H9 (cell line): ENCODE data around the gene ANKRD34A. TPM values are rescaled to one million over a fixed set of nuclear protein-coding genes. Genes with fewer than 3 reads are reported as not detected.

Experiments
- DNase-seq: peaks from one replicate; pipeline ENCODE4 v3.0.0-alpha.2; 2017
- H2AFZ ChIP-seq: one replicate; pipeline ENCODE4 v1.6.1; 2013; ENCODE audit warnings: mild to moderate bottlenecking, low read length, control low read depth, moderate library complexity
- H2AK5ac ChIP-seq: 2 replicates; pipeline ENCODE4 v1.6.1; 2013; ENCODE audit warnings: low read length, control low read depth, mixed read lengths; ENCODE audit not compliant: insufficient read length
- H2BK120ac ChIP-seq: one replicate; pipeline ENCODE4 v1.6.1; 2013; ENCODE audit warnings: low read depth, mild to moderate bottlenecking, low read length, control low read depth, inconsistent platforms; ENCODE audit not compliant: poor library complexity, severe bottlenecking
- H2BK12ac ChIP-seq: 2 replicates; pipeline ENCODE4 v1.6.1; 2013; ENCODE audit warnings: low read length, control low read depth, mixed read lengths, low read depth; ENCODE audit not compliant: insufficient read length
- H2BK15ac ChIP-seq: 2 replicates; pipeline ENCODE4 v1.6.1; 2013; ENCODE audit warnings: low read depth, low read length, control low read depth
- H2BK20ac ChIP-seq: one replicate; pipeline ENCODE4 v1.6.1; 2013; ENCODE audit warnings: low read depth, mild to moderate bottlenecking, low read length, control low read depth, inconsistent platforms; ENCODE audit not compliant: poor library complexity, severe bottlenecking
- H2BK5ac ChIP-seq: 2 replicates; pipeline ENCODE4 v1.6.1; 2013; ENCODE audit warnings: low read length, control low read depth, mixed read lengths; ENCODE audit not compliant: insufficient read length
- H3K14ac ChIP-seq: 2 replicates; pipeline ENCODE4 v1.6.1; 2013; ENCODE audit warnings: low read length, control low read depth; ENCODE audit not compliant: insufficient read depth
- H3K18ac ChIP-seq: 2 replicates; pipeline ENCODE4 v1.6.1; 2013; ENCODE audit warnings: low read depth, mild to moderate bottlenecking, mixed read lengths, low read length, control low read depth; ENCODE audit not compliant: insufficient read length
- H3K23ac ChIP-seq: 2 replicates; pipeline ENCODE4 v1.6.1; 2013; ENCODE audit warnings: low read length, control low read depth, mixed read lengths, low read depth; ENCODE audit not compliant: insufficient read length
- H3K23me2 ChIP-seq: 2 replicates; pipeline ENCODE4 v1.6.1; 2013; ENCODE audit warnings: low read depth, mild to moderate bottlenecking, mixed read lengths, low read length, control low read depth; ENCODE audit not compliant: insufficient read length, poor library complexity, severe bottlenecking
- H3K27ac ChIP-seq: 2 replicates; pipeline ENCODE4 v1.5.1; 2013; ENCODE audit warnings: low read length, control low read depth, mixed read lengths, low read depth; ENCODE audit not compliant: insufficient read length
- H3K27me3 ChIP-seq: 2 replicates; pipeline ENCODE4 v1.6.1; 2013; ENCODE audit warnings: low read length, control low read depth, inconsistent platforms; ENCODE audit not compliant: insufficient read depth
- H3K4ac ChIP-seq: 2 replicates; pipeline ENCODE4 v1.6.1; 2013; ENCODE audit warnings: low read depth, mild to moderate bottlenecking, control low read depth, inconsistent platforms, low read length, moderate library complexity
- H3K4me1 ChIP-seq: 2 replicates; pipeline ENCODE4 v1.6.1; 2013; ENCODE audit warnings: low read length, control low read depth, inconsistent platforms; ENCODE audit not compliant: insufficient read depth
- H3K4me2 ChIP-seq: 2 replicates; pipeline ENCODE4 v1.6.1; 2013; ENCODE audit warnings: low read length, control low read depth, mixed read lengths; ENCODE audit not compliant: insufficient read length, insufficient read depth
- H3K56ac ChIP-seq: 2 replicates; pipeline ENCODE4 v1.6.1; 2013; ENCODE audit warnings: low read depth, mild to moderate bottlenecking, mixed read lengths, low read length, control low read depth; ENCODE audit not compliant: insufficient read length
- H3K79me1 ChIP-seq: 2 replicates; pipeline ENCODE4 v1.6.1; 2013; ENCODE audit warnings: low read depth, mild to moderate bottlenecking, moderate library complexity, low read length, control low read depth, inconsistent platforms; ENCODE audit not compliant: insufficient read depth, poor library complexity, severe bottlenecking
- H3K79me2 ChIP-seq: 2 replicates; pipeline ENCODE4 v1.6.1; 2013; ENCODE audit warnings: low read length, control low read depth, inconsistent platforms; ENCODE audit not compliant: insufficient read depth
- H3K9ac ChIP-seq: 2 replicates; pipeline ENCODE4 v1.6.1; 2013; ENCODE audit warnings: low read length, control low read depth, mixed read lengths; ENCODE audit not compliant: insufficient read length; ENCODE audit errors: extremely low read depth
- H3K9me3 ChIP-seq: one replicate; pipeline ENCODE4 v1.6.1; 2013; ENCODE audit warnings: low read depth, low read length, inconsistent platforms; ENCODE audit not compliant: control insufficient read depth
- H3T11ph ChIP-seq: one replicate; pipeline ENCODE4 v1.6.1; 2013; ENCODE audit warnings: mild to moderate bottlenecking, low read length, control low read depth, inconsistent platforms
- H4K20me1 ChIP-seq: one replicate; pipeline ENCODE4 v1.6.1; 2013; ENCODE audit not compliant: control insufficient read depth, insufficient read length, insufficient read depth
- H4K5ac ChIP-seq: 2 replicates; pipeline ENCODE4 v1.6.1; 2013; ENCODE audit warnings: low read depth, mild to moderate bottlenecking, mixed read lengths, low read length, control low read depth; ENCODE audit not compliant: insufficient read length
- H4K8ac ChIP-seq: replicated peaks from 2 replicates; pipeline ENCODE4 v1.6.1; 2013; ENCODE audit warnings: low read length, control low read depth, mixed read lengths, low read depth; ENCODE audit not compliant: insufficient read length
- H4K91ac ChIP-seq: 2 replicates; pipeline ENCODE4 v1.6.1; 2013; ENCODE audit warnings: low read depth, mild to moderate bottlenecking, moderate library complexity, mixed read lengths, low read length, control low read depth; ENCODE audit not compliant: insufficient read length
- H3K27ac Mint-ChIP-seq, 3 experiments: 2 replicates in 2 of 3; 3 replicates in 1 of 3; pipeline ENCODE4 v1.8.0; 2020 to 2021; ENCODE audit warnings: mixed read lengths in 3 of 3, mild to moderate bottlenecking in 1 of 3, moderate library complexity in 1 of 3
- H3K27me3 Mint-ChIP-seq: 2 replicates; pipeline ENCODE4 v1.8.0; 2021; ENCODE audit warnings: low read depth, mild to moderate bottlenecking, moderate library complexity, mixed read lengths
- H3K36me3 Mint-ChIP-seq, 3 experiments: 2 replicates in 2 of 3; 3 replicates in 1 of 3; pipeline ENCODE4 v1.8.0; 2020 to 2021; ENCODE audit warnings: low read depth in 3 of 3, mixed read lengths in 3 of 3; ENCODE audit not compliant: insufficient read depth in 1 of 3
- H3K4me1 Mint-ChIP-seq, 2 experiments: 2 replicates each; pipeline ENCODE4 v1.8.0; 2020; ENCODE audit warnings: mixed read lengths in 2 of 2
- H3K4me3 Mint-ChIP-seq, 2 experiments: 2 replicates in 1 of 2; 3 replicates in 1 of 2; pipeline ENCODE4 v1.8.0; 2020 to 2021; ENCODE audit warnings: mild to moderate bottlenecking in 2 of 2, mixed read lengths in 2 of 2, moderate library complexity in 1 of 2
- H3K9me3 Mint-ChIP-seq, 2 experiments: 2 replicates in 1 of 2; 3 replicates in 1 of 2; pipeline ENCODE4 v1.8.0; 2020; ENCODE audit warnings: mild to moderate bottlenecking in 2 of 2, mixed read lengths in 2 of 2, moderate library complexity in 1 of 2
- CTCF ChIP-seq: fragments of 200-600 bp; sonication (generic); conservative IDR thresholded peaks from 3 replicates; pipeline ENCODE4 v1.8.0; 2021; ENCODE audit warnings: antibody characterized with exemption, mild to moderate bottlenecking
- WGBS: extraction: QIAGEN DNeasy Blood & Tissue Kit; methylation state at CpG from one replicate; pipeline ENCODE4 v1.1.7; 2013; ENCODE audit warnings: missing lambda C conversion rate, low lambda C conversion rate, mixed read lengths; ENCODE audit not compliant: insufficient read length; ENCODE audit errors: extremely low coverage; 5-methylcytosine and 5-hydroxymethylcytosine counted together
- total RNA-seq: library from RNA; stranded (reverse); gene quantifications from 2 replicates; pipeline ENCODE4 v1.2.1, GENCODE V29; 2021

Gene ANKRD34A
- total RNA-seq, 1 experiment from 2014 or later: 0.39 TPM

- Histone ChIP-seq H3K23ac (no peak overlapping the region), H3K23me2 (peaks cover 10% of the 10 kb centered on the region), H2BK5ac (no peak overlapping the region), H2BK20ac (no peak overlapping the region), H2BK12ac (no peak overlapping the region), H3K27ac (no peak overlapping the region), H3K79me2 (no peaks in the 10 kb centered on the region), H3K27me3 (no peaks in the 10 kb centered on the region), H3K79me1 (no peaks in the 10 kb centered on the region), H3K4me1 (no peaks in the 10 kb centered on the region), H2BK15ac (no peak overlapping the region), H3K4me2 (no peak overlapping the region), H3K9me3 (no peaks in the 10 kb centered on the region), H2AK5ac (no peak overlapping the region), H4K91ac (no peak overlapping the region), H2BK120ac (no peak overlapping the region), H4K5ac (no peak overlapping the region), H3K4ac (no peak overlapping the region), H3K9ac (no peak overlapping the region), H4K20me1 (no peaks in the 10 kb centered on the region), H4K8ac (no peak overlapping the region), H3T11ph (no peak overlapping the region), H3K14ac (no peak overlapping the region), H3K18ac (no peak overlapping the region), H2AFZ (no peak overlapping the region), H3K56ac (no peak overlapping the region)
- Mint-ChIP-seq H3K9me3 (no peaks in the 10 kb centered on the region), H3K4me3 (peak overlapping the region; percentile 25 to 63; a peak in 3 of 5 replicates), H3K36me3 (peaks cover 0 to 8% (median 5%) of the 10 kb centered on the region in 3 experiments; a peak in 5 of 7 replicates), H3K4me1 (peaks cover 16 to 17% of the 10 kb centered on the region in 2 experiments), H3K27me3 (no peaks in the 10 kb centered on the region), H3K27ac (no peak overlapping the region)
- DNase-seq: no peak
- no CpG with 5 or more reads among the region's 5 CpGs for WGBS
- no peak for TF ChIP-seq CTCF
Measured at GRCh38 chr1:145916745-145917144, 47.6 kb downstream of the ANKRD34A start.
